Measurements from ENCODE around the gene OR7G2. TPM values are rescaled to one million over a fixed set of nuclear protein-coding genes. Genes with fewer than 3 reads are reported as not detected.
"Not testable (repeated sequence)": the region's sequence is repeated elsewhere in the genome, so short reads cannot be mapped to it uniquely, and the experiment has no call there.

The OR7G2 gene
- total RNA-seq, 2 experiments from 2014 or later = not detected

- no peak overlapping the region for H3K4me3 Mint-ChIP-seq
- DNase-seq = no peak
- no peaks in the 10 kb centered on the region for H3K9me3 Mint-ChIP-seq
- no peaks in the 10 kb centered on the region for H3K4me1 Mint-ChIP-seq
- peaks cover 14% of the 10 kb centered on the region for H3K27me3 Mint-ChIP-seq
- H3K36me3 Mint-ChIP-seq = no peaks in the 10 kb centered on the region
- no peak overlapping the region for H3K27ac Mint-ChIP-seq
Measured at GRCh38 chr19:9057505-9058258, 49.6 kb downstream of the OR7G2 start.

DNA sequence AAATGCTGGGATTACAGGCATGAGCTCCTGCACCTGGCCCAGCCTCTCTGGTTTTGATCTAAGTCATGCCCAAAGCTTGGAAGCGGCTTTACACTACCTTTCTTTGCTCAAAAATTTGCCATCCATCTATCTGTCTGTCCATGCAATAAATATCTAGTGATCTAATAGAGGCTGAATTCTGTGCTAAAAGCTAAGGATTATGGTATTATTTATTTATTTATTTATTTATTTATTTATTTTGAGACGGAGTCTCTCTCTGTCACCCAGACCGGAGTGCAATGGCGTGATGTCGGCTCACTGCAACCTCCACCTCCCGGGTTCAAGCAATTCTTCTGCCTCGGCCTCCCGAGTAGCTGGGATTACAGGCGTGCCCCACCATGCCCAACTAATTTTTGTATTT, 51.1 kb downstream of the OR7G2 start:
- H3K36me3 Mint-ChIP-seq, DNase-seq, H3K4me1 Mint-ChIP-seq, H3K27ac Mint-ChIP-seq, H3K9me3 Mint-ChIP-seq, H3K4me3 Mint-ChIP-seq: not testable (repeated sequence)
- peaks cover 14% of the 10 kb centered on the region for H3K27me3 Mint-ChIP-seq

- no peaks in the 10 kb centered on the region for H3K36me3 Mint-ChIP-seq
- DNase-seq = no peak
- no peak overlapping the region for H3K4me3 Mint-ChIP-seq
- H3K4me1 Mint-ChIP-seq = no peaks in the 10 kb centered on the region
- H3K27ac Mint-ChIP-seq = no peak overlapping the region
- H3K27me3 Mint-ChIP-seq = peaks cover 14% of the 10 kb centered on the region
- H3K9me3 Mint-ChIP-seq = no peaks in the 10 kb centered on the region
Measured at GRCh38 chr19:9054765-9055164, 52.5 kb downstream of the OR7G2 start.

DNA sequence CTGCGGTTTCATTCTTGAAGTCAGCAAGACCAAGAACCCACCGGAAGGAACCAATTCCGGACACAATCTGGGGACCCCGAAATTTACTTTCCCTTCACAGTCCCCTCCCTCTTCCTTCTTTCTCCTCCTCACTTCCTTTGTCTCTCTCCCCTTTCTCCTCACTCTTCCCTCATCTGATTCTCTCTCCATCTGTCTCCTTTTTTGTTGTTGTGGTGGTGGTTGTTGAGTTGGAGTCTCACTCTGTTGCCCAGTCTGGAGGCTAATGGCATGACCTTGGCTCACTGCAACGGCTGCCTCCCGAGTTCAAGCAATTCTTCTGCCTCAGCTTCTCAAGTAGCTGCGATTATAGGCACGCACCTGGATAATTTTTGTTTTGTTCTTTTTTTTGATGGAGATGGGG, 53.1 kb downstream of the OR7G2 start:
- no peak for DNase-seq
- Mint-ChIP-seq H3K27ac (no peak overlapping the region), H3K9me3 (no peaks in the 10 kb centered on the region), H3K4me1 (no peaks in the 10 kb centered on the region), H3K27me3 (peaks cover 14% of the 10 kb centered on the region), H3K4me3 (no peak overlapping the region), H3K36me3 (no peaks in the 10 kb centered on the region)

GRCh38 chr19:9053674-9054073, 53.6 kb downstream of the OR7G2 start:
- not testable (repeated sequence) for H3K4me1 Mint-ChIP-seq, H3K9me3 Mint-ChIP-seq, DNase-seq, H3K4me3 Mint-ChIP-seq, H3K27ac Mint-ChIP-seq, H3K36me3 Mint-ChIP-seq
- peaks cover 14% of the 10 kb centered on the region for H3K27me3 Mint-ChIP-seq

- Mint-ChIP-seq H3K27ac (no peak overlapping the region), H3K36me3 (no peaks in the 10 kb centered on the region), H3K4me1 (no peaks in the 10 kb centered on the region), H3K4me3 (no peak overlapping the region), H3K27me3 (peaks cover 13% of the 10 kb centered on the region), H3K9me3 (no peaks in the 10 kb centered on the region)
- no peak for DNase-seq
Measured at GRCh38 chr19:9052894-9053293, 54.4 kb downstream of the OR7G2 start.

Other genes starting within 250 kb of the OR7G2 start
- not detected for gene MUC16, start 97.1 kb downstream of the OR7G2 start, total RNA-seq
- gene OR1M1, start 20.4 kb downstream of the OR7G2 start, total RNA-seq = not detected
- not detected for gene OR7G1, start 8.3 kb upstream of the OR7G2 start, total RNA-seq
- not detected for gene OR7G3, start 19.5 kb upstream of the OR7G2 start, total RNA-seq
- 10 to 100 TPM; 53.4 to 58.2 TPM for gene ZNF317, start 32.9 kb upstream of the OR7G2 start, total RNA-seq
- not detected for gene OR7D2, start 71.5 kb upstream of the OR7G2 start, total RNA-seq
- not detected for gene OR7D4, start 112.1 kb upstream of the OR7G2 start, total RNA-seq
- gene OR7E24, start 143.5 kb upstream of the OR7G2 start, total RNA-seq = not detected
- gene ZNF699, start 202.4 kb upstream of the OR7G2 start, total RNA-seq = 1 to 10 TPM; 4.6 to 5.1 TPM
- gene ZNF559, start 216.7 kb upstream of the OR7G2 start, total RNA-seq = 10 to 100 TPM; 13.0 to 14.9 TPM

Measured in activated naive CD8-positive, alpha-beta T cell treated with anti-CD3 and anti-CD28 coated beads for 36 hours (primary cell).